A549 (cell line): ENCODE data around the gene LAMB1. TPM values are rescaled to one million over a fixed set of nuclear protein-coding genes. Genes with fewer than 3 reads are reported as not detected.

Source experiments
- ATAC-seq, 2 experiments: fragments of 200-7000 bp in 1 of 2; fragments of >200 bp in 1 of 2; cut with Nextera tagmentation in 1 of 2; cut with Tn5 transposase in 1 of 2; 3 replicates each; pipeline versions ENCODE4 v1.8.0 to v1.9.1; 2018 to 2020; ENCODE audit warnings: mild to moderate bottlenecking in 1 of 2, moderate library complexity in 1 of 2
- CTCF ChIA-PET: fragments of 300-600 bp; sonication (Branson Sonifier 250); formaldehyde crosslinking; extraction: SDS; loops from one replicate; lab custom pipeline; 2021; ENCODE audit warnings: antibody characterized with exemption, inconsistent platforms; lab: Yijun Ruan, JAX
- POLR2A ChIA-PET: fragments of 350-600 bp; formaldehyde crosslinking; extraction: SDS; loops from one replicate; lab custom pipeline; 2021; ENCODE audit warnings: antibody characterized with exemption, inconsistent platforms; lab: Yijun Ruan, JAX
- DNase-seq, 2 experiments: peaks; one replicate each; pipeline versions ENCODE4 v3.0.0 to v3.0.0-alpha.2; 2011 to 2016; ENCODE audit warnings: low read depth in 1 of 2, low spot score in 1 of 2
- FAIRE-seq: peaks from 2 replicates; lab custom pipeline; 2011; peaks lifted over from hg19 to GRCh38; lab: Jason Lieb, UNC
- H3K27ac ChIP-seq, 2 experiments: fragments of >200 bp; sonication (Bioruptor Twin); formaldehyde crosslinking; 3 replicates each; pipeline ENCODE4 v1.5.1; 2016 to 2017
- H3K4me1 ChIP-seq: fragments of >200 bp; sonication (Bioruptor Twin); formaldehyde crosslinking; 3 replicates; pipeline ENCODE4 v1.6.1; 2016
- H3K4me2 ChIP-seq: fragments of >200 bp; sonication (Bioruptor Twin); formaldehyde crosslinking; 3 replicates; pipeline ENCODE4 v1.6.1; 2016
- H3K4me3 ChIP-seq: fragments of >200 bp; sonication (Bioruptor Twin); formaldehyde crosslinking; 3 replicates; pipeline ENCODE4 v1.5.1; 2016
- H3K9me3 ChIP-seq: fragments of >200 bp; sonication (Bioruptor Twin); formaldehyde crosslinking; 3 replicates; pipeline ENCODE4 v1.6.1; 2016
- BHLHE40 ChIP-seq: IDR thresholded peaks from 2 replicates; pipeline ENCODE4 v1.6.1; 2012; ENCODE audit warnings: low read depth, low read length, inconsistent platforms
- CEBPB ChIP-seq, 2 experiments: fragments of >200 bp in 1 of 2; sonication (Bioruptor Twin) in 1 of 2; formaldehyde crosslinking in 1 of 2; IDR thresholded peaks; 2 replicates each; pipeline ENCODE4 v1.6.1; 2012 to 2016
- CHD4 ChIP-seq: fragments of 200-600 bp; sonication (generic); IDR thresholded peaks from 2 replicates; pipeline ENCODE4 v1.6.1; 2016; ENCODE audit warnings: antibody characterized with exemption, mild to moderate bottlenecking, borderline replicate concordance
- ESRRA ChIP-seq: fragments of 150-350 bp; IDR thresholded peaks from 2 replicates; pipeline ENCODE4 v1.6.1; 2014; ENCODE audit warnings: mild to moderate bottlenecking, low read length, borderline replicate concordance
- FOSL2 ChIP-seq, 2 experiments: fragments of 450-650 bp in 1 of 2; fragments of >200 bp in 1 of 2; sonication (Bioruptor Twin) in 1 of 2; formaldehyde crosslinking; IDR thresholded peaks; 2 replicates each; pipeline versions ENCODE4 v1.5.0 to v1.6.1; 2016 to 2020; ENCODE audit warnings: mild to moderate bottlenecking in 1 of 2, moderate library complexity in 1 of 2
- FOXS1 ChIP-seq: fragments of 250-450 bp; sonication (Bioruptor Pico); IDR thresholded peaks from 2 replicates; pipeline ENCODE4 v1.5.0; 2020; ENCODE audit warnings: mild to moderate bottlenecking, moderate library complexity
- HDAC2 ChIP-seq: fragments of 200-600 bp; sonication (generic); IDR thresholded peaks from 2 replicates; pipeline ENCODE4 v1.6.1; 2016
- HES2 ChIP-seq: fragments of >200 bp; sonication (Bioruptor Twin); formaldehyde crosslinking; IDR thresholded peaks from 2 replicates; pipeline ENCODE4 v1.6.1; 2016
- HEYL ChIP-seq: fragments of 250-450 bp; sonication (Bioruptor Pico); IDR thresholded peaks from 2 replicates; pipeline ENCODE4 v1.8.0; 2021; ENCODE audit warnings: mild to moderate bottlenecking, moderate library complexity
- HOXA7 ChIP-seq: fragments of 250-450 bp; sonication (Bioruptor Pico); IDR thresholded peaks from 2 replicates; pipeline ENCODE4 v1.5.0; 2020; ENCODE audit warnings: mild to moderate bottlenecking, moderate library complexity
- HOXB13 ChIP-seq: fragments of 250-450 bp; sonication (Bioruptor Pico); IDR thresholded peaks from 2 replicates; pipeline ENCODE4 v1.5.0; 2020; ENCODE audit warnings: low read depth, mild to moderate bottlenecking, moderate library complexity
- MAX ChIP-seq: IDR thresholded peaks from 2 replicates; pipeline ENCODE4 v1.6.1; 2012
- NR3C1 ChIP-seq: fragments of >200 bp; sonication (Bioruptor Twin); formaldehyde crosslinking; IDR thresholded peaks from 3 replicates; pipeline ENCODE4 v1.6.1; 2017
- POLR2A ChIP-seq: IDR thresholded peaks from 2 replicates; pipeline ENCODE4 v1.6.1; 2012; ENCODE audit warnings: mild to moderate bottlenecking, low read length
- RARB ChIP-seq: fragments of 250-450 bp; sonication (Bioruptor Pico); IDR thresholded peaks from 2 replicates; pipeline ENCODE4 v1.8.0; 2021; ENCODE audit warnings: mild to moderate bottlenecking, moderate library complexity
- RCOR1 ChIP-seq: fragments of 150-350 bp; IDR thresholded peaks from 2 replicates; pipeline ENCODE4 v1.6.1; 2014; ENCODE audit warnings: antibody characterized with exemption, low read length, low read depth
- REST ChIP-seq: fragments of 200-600 bp; sonication (generic); IDR thresholded peaks from 2 replicates; pipeline ENCODE4 v1.6.1; 2016; ENCODE audit warnings: antibody characterized with exemption, mild to moderate bottlenecking, moderate library complexity
- RFX5 ChIP-seq: fragments of 450-650 bp; IDR thresholded peaks from 2 replicates; pipeline ENCODE4 v1.7.1; 2014; ENCODE audit warnings: antibody characterized with exemption, mild to moderate bottlenecking, moderate library complexity
- RNF2 ChIP-seq: fragments of 200-600 bp; sonication (generic); IDR thresholded peaks from 2 replicates; pipeline ENCODE4 v1.6.1; 2016; ENCODE audit warnings: low read depth, mild to moderate bottlenecking, antibody characterized with exemption, moderate library complexity, borderline replicate concordance
- TFCP2L1 ChIP-seq: fragments of 250-450 bp; sonication (Bioruptor Pico); IDR thresholded peaks from 2 replicates; pipeline ENCODE4 v1.5.0; 2021; ENCODE audit warnings: mild to moderate bottlenecking
- TP53 ChIP-seq: fragments of 250-450 bp; sonication (Bioruptor Pico); IDR thresholded peaks from 2 replicates; pipeline ENCODE4 v1.5.0; 2021; ENCODE audit warnings: mild to moderate bottlenecking, moderate library complexity
- WGBS: methylation state at CpG from one replicate; pipeline ENCODE4 v1.1.6; 2017; ENCODE audit errors: missing lambda C conversion rate; 5-methylcytosine and 5-hydroxymethylcytosine counted together
- polyA plus RNA-seq, 4 experiments: library from polyadenylated mRNA; depleted of rRNA in 3 of 4; stranded (reverse); fragments of >200 nt; fragmentation: RNase III in 1 of 4; extraction: RNeasy Plus Mini Kit Qiagen cat#74134 plus additional on column Dnase treatment in 1 of 4; gene quantifications; 2 replicates in 3 of 4; 3 replicates in 1 of 4; pipeline ENCODE4 v1.2.3, GENCODE V29; 2011 to 2017
- TF ChIP-seq, protein P1 (sequence below): fragments of 250-450 bp; sonication (Bioruptor Pico); IDR thresholded peaks from 2 replicates; pipeline ENCODE4 v1.5.0; 2020; ENCODE audit warnings: low read depth, mild to moderate bottlenecking, moderate library complexity

LAMB1 gene
- polyA plus RNA-seq, 2 of the 4 experiments (the other 2 are of a cell fraction): 142 to 162 TPM

DNA sequence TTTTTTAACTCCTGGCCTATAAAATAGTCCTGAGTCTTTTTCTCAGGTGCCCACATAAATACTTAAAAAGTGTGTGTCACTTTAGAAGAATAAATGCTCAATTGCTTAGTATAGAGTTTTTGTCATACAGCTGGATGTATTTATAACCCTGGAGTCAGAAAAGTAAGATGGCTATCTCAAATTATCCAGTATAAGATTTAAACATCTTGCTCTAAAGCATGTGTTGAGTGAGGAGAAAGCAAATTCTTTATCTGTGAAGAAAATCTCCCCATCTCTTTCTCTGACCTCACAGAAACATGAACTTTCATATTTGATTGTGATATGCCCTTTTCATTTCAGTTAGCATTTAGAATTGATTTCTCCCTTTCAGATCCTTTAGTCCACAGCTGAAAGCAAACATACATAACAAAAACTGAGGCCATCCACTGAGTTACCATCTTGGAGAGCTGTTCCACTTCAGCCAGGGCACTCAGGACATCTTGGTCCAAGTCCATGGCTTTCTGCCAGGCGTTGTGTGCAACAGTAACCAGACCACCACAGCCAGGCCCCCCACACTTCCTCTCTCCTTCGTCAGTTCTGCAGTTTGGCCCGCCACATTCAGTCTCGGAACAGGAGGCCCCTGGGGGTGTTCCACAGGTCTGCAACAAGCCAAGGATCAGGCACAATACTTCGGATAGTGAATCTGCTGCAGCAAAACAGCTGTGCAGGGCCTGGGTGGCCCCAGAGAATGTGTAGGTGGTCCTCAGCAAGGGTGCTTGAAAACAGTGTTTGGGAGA, 71.0 kb downstream of the LAMB1 start:
- POLR2A ChIA-PET: no interaction called here
- no peak for FAIRE-seq
- TF ChIP-seq CEBPB (IDR thresholded peaks at IDR 0.05) (no peak), CHD4 (no peak), BHLHE40 (no peak)
- no peak overlapping the region for H3K4me2 ChIP-seq
- DNase-seq: no peak
- 95% methylated on average over 5 of the region's 5 CpGs for WGBS
- ATAC-seq: no peak; a peak in 1 of 6 replicates
- peaks cover 11% of the 10 kb centered on the region; the same call in 2 of the 3 replicates for H3K4me1 ChIP-seq
- H3K27ac ChIP-seq: no peak overlapping the region
- H3K4me3 ChIP-seq: no peak overlapping the region
- CTCF ChIA-PET: interaction anchor here (1.1 kb wide), 1 partner anchor 15 kb away, joined by 3 read pairs; no protein-coding TSS in a partner anchor
- no peaks in the 10 kb centered on the region for H3K9me3 ChIP-seq

GRCh38 chr7:107926481-107926880, 76.5 kb downstream of the LAMB1 start:
- TF ChIP-seq RCOR1 (no peak), HES2 (no peak), CHD4 (no peak), HEYL (CRISPR knock-in tag) (no peak), MAX (no peak), HDAC2 (no peak), NR3C1 (no peak), RNF2 (no peak), CEBPB (IDR thresholded peaks at IDR 0.05) (no peak), TFCP2L1 (CRISPR knock-in tag) (no peak)
- TF ChIP-seq, all 56 proteins: peak for 0
- no peak for ATAC-seq
- CTCF ChIA-PET: interaction anchor here (0.6 to 0.7 kb wide), 2 partner anchors 10 to 51 kb away, joined by 3 read pairs; no protein-coding TSS in a partner anchor
- Histone ChIP-seq H3K9me3 (no peaks in the 10 kb centered on the region), H3K4me3 (no peak overlapping the region), H3K27ac (no peak overlapping the region), H3K4me1 (peaks cover 5% of the 10 kb centered on the region; the same call in 2 of the 3 replicates), H3K4me2 (no peak overlapping the region)
- WGBS: 96% methylated on average over 1 of the region's 1 CpG
- FAIRE-seq: no peak
- no peak for DNase-seq
- POLR2A ChIA-PET: no interaction called here

DNA sequence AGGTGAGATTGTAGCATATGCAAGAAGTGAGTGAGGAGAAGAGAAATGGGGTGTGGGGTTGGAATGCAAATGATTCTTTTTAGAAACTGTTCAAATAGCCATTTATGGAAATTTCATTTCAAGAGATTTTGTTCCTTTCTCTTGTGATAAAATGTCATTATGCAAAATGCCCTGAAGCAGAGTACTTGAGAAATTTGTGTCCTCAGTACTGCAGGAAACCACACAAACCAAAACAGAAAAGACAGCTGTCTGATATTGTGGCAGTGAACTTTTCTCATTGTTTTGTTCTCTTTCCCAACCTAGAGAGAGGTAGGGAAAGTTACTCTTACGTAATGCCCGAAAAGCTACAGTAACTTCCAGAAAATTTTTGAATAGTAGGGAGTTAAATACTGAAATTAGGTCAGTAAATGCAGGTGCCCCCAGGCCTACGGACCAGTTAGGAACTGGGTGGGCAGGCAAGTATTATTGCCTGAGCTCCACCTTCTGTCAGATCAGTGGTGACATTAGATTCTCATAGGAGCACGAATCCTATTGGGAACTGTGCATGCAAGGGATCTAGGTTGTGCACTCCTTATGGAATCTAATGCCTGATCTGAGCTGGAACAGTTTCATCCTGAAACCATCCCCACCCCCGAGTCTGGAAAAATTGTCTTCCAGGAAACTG, 78.0 kb downstream of the LAMB1 start:
- ChIA-PET CTCF (interaction anchor here (1.2 kb wide), 1 partner anchor 33 kb away, joined by 3 read pairs; no protein-coding TSS in a partner anchor), POLR2A (no interaction called here)
- Histone ChIP-seq H3K4me3 (no peak overlapping the region), H3K27ac (no peak overlapping the region), H3K4me1 (peaks cover 13% of the 10 kb centered on the region; the same call in 2 of the 3 replicates), H3K4me2 (no peak overlapping the region), H3K9me3 (no peaks in the 10 kb centered on the region)
- FAIRE-seq (no peak), DNase-seq (no peak), ATAC-seq (no peak)
- 87% methylated on average over 5 of the region's 5 CpGs for WGBS
- TF ChIP-seq TP53 (CRISPR knock-in tag) (no peak), FOSL2 (IDR thresholded peaks at IDR 0.05) (no peak), FOSL2 (CRISPR knock-in tag; IDR thresholded peaks at IDR 0.05) (no peak), RARB (CRISPR knock-in tag) (no peak), ESRRA (no peak), POLR2A (no peak), HOXB13 (CRISPR knock-in tag) (no peak)

GRCh38 chr7:107922886-107923285, 80.1 kb downstream of the LAMB1 start:
- 92% methylated on average over 1 of the region's 1 CpG for WGBS
- ATAC-seq: no peak
- ChIA-PET POLR2A (interaction anchor here (0.6 kb wide), 1 partner anchor 31 kb away, joined by 4 read pairs; no protein-coding TSS in a partner anchor), CTCF (interaction anchor here (0.9 to 1.7 kb wide), 3 partner anchors 15 to 94 kb away, joined by 3 to 4 read pairs (median 3); no protein-coding TSS in a partner anchor)
- Histone ChIP-seq H3K4me3 (no peak overlapping the region), H3K27ac (no peak overlapping the region), H3K9me3 (no peaks in the 10 kb centered on the region), H3K4me1 (peaks cover 22% of the 10 kb centered on the region; the same call in 2 of the 3 replicates), H3K4me2 (no peak overlapping the region)
- no peak for FAIRE-seq
- no peak for DNase-seq
- TF ChIP-seq REST: no peak
- no peak for TF ChIP-seq CEBPB (IDR thresholded peaks at IDR 0.05)
- TF ChIP-seq RARB (CRISPR knock-in tag): no peak
- TF ChIP-seq, protein P1, sequence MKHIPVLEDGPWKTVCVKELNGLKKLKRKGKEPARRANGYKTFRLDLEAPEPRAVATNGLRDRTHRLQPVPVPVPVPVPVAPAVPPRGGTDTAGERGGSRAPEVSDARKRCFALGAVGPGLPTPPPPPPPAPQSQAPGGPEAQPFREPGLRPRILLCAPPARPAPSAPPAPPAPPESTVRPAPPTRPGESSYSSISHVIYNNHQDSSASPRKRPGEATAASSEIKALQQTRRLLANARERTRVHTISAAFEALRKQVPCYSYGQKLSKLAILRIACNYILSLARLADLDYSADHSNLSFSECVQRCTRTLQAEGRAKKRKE: no peak
- TF ChIP-seq FOXS1: no peak
- TF ChIP-seq RFX5: no peak
- no peak for TF ChIP-seq HOXA7 (CRISPR knock-in tag)
